Bronchial epithelial cell (primary cell): Measurements from ENCODE around the gene HOXA6. TPM values are rescaled to one million over a fixed set of nuclear protein-coding genes. Genes with fewer than 3 reads are reported as not detected.

Source experiments
- DNase-seq: peaks from one replicate; pipeline ENCODE4 v3.0.0-alpha.2; 2010; ENCODE audit warnings: low read depth
- FAIRE-seq: peaks from 2 replicates; lab custom pipeline; 2011; peaks lifted over from hg19 to GRCh38; lab: Jason Lieb, UNC
- H3K27me3 ChIP-seq: 2 replicates; pipeline ENCODE4 v1.5.1; 2011; ENCODE audit warnings: low read length; ENCODE audit not compliant: control insufficient read depth, insufficient read depth
- H3K36me3 ChIP-seq: 2 replicates; pipeline ENCODE4 v1.5.1; 2011; ENCODE audit warnings: low read length; ENCODE audit not compliant: control insufficient read depth, insufficient read depth
- H3K4me3 ChIP-seq: 2 replicates; pipeline ENCODE4 v1.5.1; 2011; ENCODE audit warnings: mild to moderate bottlenecking, low read depth, low read length, control low read depth
- CTCF ChIP-seq: IDR thresholded peaks from 2 replicates; pipeline ENCODE4 v1.5.1; 2011; ENCODE audit warnings: mild to moderate bottlenecking, moderate library complexity, low read length, control low read depth, inconsistent platforms; ENCODE audit not compliant: insufficient read depth, severe bottlenecking
- total RNA-seq: library from RNA; depleted of rRNA; stranded (reverse); fragments of >200 nt; gene quantifications from 2 replicates; pipeline ENCODE4 v1.2.1, GENCODE V29; 2014

Gene HOXA6
- total RNA-seq, 1 donor from 2014 or later = 0.53 TPM

GRCh38 chr7:27145165-27145913 lies 2.2 kb downstream of the HOXA6 start:
- Histone ChIP-seq H3K4me3 (no peak overlapping the region), H3K36me3 (no peaks in the 10 kb centered on the region), H3K27me3 (peaks cover 87% of the 10 kb centered on the region)
- TF ChIP-seq CTCF = no peak
- FAIRE-seq (no peak), DNase-seq (no peak)

- H3K27me3 ChIP-seq = peaks cover 88% of the 10 kb centered on the region
- TF ChIP-seq CTCF = no peak
- H3K4me3 ChIP-seq = no peak overlapping the region
- DNase-seq (no peak), FAIRE-seq (no peak)
- no peaks in the 10 kb centered on the region for H3K36me3 ChIP-seq
Observed at GRCh38 chr7:27144781-27145164, 2.8 kb downstream of the HOXA6 start.

GRCh38 chr7:27143950-27144780 lies 3.4 kb downstream of the HOXA6 start:
- TF ChIP-seq CTCF = no peak
- FAIRE-seq (no peak), DNase-seq (no peak)
- Histone ChIP-seq H3K36me3 (no peaks in the 10 kb centered on the region), H3K27me3 (peaks cover 87% of the 10 kb centered on the region), H3K4me3 (no peak overlapping the region)

- Histone ChIP-seq H3K36me3 (no peaks in the 10 kb centered on the region), H3K27me3 (peaks cover 88% of the 10 kb centered on the region), H3K4me3 (no peak within 1 kb of the TSS)
- peak; percentile 38 for TF ChIP-seq CTCF
- FAIRE-seq (no peak), DNase-seq (peak; percentile 9)
Observed at GRCh38 chr7:27143023-27143949, 4.3 kb downstream of the HOXA6 start, which contains the start of gene HOXA5. Gene HOXA5 (minus strand): TSS chr7:27143681. CDS start chr7:27143607, 74 bp downstream.

- DNase-seq = no peak
- Histone ChIP-seq H3K4me3 (no peak overlapping the region), H3K27me3 (peaks cover 87% of the 10 kb centered on the region), H3K36me3 (no peaks in the 10 kb centered on the region)
- no peak for TF ChIP-seq CTCF
- FAIRE-seq = no peak
Observed at GRCh38 chr7:27142580-27143022, 5.0 kb downstream of the HOXA6 start.
